ENCODE measurements around the gene GPAM.

GRCh38 chr10:112202561-112203241 is 19.1 kb upstream of the GPAM start:
- TF ChIP-seq, protein P1, sequence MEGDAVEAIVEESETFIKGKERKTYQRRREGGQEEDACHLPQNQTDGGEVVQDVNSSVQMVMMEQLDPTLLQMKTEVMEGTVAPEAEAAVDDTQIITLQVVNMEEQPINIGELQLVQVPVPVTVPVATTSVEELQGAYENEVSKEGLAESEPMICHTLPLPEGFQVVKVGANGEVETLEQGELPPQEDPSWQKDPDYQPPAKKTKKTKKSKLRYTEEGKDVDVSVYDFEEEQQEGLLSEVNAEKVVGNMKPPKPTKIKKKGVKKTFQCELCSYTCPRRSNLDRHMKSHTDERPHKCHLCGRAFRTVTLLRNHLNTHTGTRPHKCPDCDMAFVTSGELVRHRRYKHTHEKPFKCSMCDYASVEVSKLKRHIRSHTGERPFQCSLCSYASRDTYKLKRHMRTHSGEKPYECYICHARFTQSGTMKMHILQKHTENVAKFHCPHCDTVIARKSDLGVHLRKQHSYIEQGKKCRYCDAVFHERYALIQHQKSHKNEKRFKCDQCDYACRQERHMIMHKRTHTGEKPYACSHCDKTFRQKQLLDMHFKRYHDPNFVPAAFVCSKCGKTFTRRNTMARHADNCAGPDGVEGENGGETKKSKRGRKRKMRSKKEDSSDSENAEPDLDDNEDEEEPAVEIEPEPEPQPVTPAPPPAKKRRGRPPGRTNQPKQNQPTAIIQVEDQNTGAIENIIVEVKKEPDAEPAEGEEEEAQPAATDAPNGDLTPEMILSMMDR (IDR thresholded peaks at IDR 0.05 in 2 of 3, conservative IDR thresholded peaks at IDR 0.05 in 1 of 3; ENCODE audit: insufficient read depth in 2 of 3, low read depth in 1 of 3, low read length in 3 of 3) = no peak
- no peak for TF ChIP-seq ZNF707 (CRISPR knock-in tag; conservative IDR thresholded peaks at IDR 0.05)
- no peak for TF ChIP-seq POLR2A (conservative IDR thresholded peaks at IDR 0.05)

All from K562 (cell line).